ENCODE measurements around the gene TPI1.
A peak's percentile ranks its signal among the peaks of the same experiment; 100 is the strongest.
"Not testable (repeated sequence)": the region's sequence is repeated elsewhere in the genome, so short reads cannot be mapped to it uniquely, and the experiment has no call there.

Gene TPI1

DNA sequence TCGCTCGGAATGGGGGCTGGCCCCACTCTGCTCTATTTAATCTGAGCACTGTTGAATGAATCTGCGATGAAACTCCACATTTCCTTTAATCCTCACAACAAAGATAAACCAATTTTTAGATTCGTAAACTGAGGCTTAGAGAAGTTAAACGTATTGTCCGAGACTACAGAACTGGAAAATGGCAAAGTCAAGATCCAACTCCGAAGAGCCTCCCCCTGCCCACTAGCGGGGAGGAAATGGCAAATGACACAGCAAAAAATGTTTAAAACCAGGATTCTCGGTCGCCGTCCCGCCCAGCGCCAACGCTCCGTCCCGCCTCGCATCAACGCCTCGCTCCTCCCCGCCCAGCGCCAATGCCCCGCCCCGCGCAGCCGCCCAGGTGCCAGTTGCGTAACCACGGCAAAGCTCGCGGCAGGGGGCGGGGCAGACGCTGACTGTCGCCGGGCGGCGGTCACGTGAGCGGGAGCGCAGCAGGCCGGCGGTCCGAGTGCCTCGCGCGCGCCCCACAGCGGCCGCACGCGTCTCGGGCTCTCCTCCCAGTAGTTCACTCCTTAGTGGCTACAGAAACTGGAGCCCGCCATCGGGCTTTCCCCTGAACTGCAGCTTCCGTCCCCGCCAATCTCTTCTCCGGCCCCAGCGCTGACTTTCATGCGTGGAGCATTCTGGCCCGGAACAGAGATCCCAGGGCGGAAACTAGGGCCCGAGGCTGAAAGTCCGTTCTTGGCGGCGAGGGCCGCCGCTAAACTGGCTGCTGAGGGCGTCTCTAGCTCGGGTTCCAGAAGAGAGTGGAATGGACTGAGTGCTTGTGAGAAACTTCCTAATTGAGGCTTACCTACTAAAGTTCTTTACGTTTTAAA, 23.7 kb downstream of the TPI1 start:
- peak; percentile 96 to 98 (median 98) for DNase-seq
- no peaks in the 10 kb centered on the region for H3K9me3 ChIP-seq (ENCODE audit: control insufficient read depth, low read length)
- H3K4me3 ChIP-seq (ENCODE audit: insufficient read depth, low read depth, low read length, poor library complexity, severe bottlenecking): peak overlapping the region; percentile 67
- no peaks in the 10 kb centered on the region for H3K36me3 ChIP-seq (ENCODE audit: control insufficient read depth, insufficient read depth, low read length)
- no peaks in the 10 kb centered on the region for H3K27me3 ChIP-seq (replicated peaks; ENCODE audit: control insufficient read depth, insufficient read depth, low read length, poor library complexity, severe bottlenecking)
- H3K4me1 ChIP-seq (ENCODE audit: control insufficient read depth, insufficient read depth, low read length, poor library complexity, severe bottlenecking): peaks cover 6% of the 10 kb centered on the region
- peak overlapping the region; percentile 96 for H3K27ac ChIP-seq (ENCODE audit: insufficient read depth, low read length, poor library complexity, severe bottlenecking)

DNA sequence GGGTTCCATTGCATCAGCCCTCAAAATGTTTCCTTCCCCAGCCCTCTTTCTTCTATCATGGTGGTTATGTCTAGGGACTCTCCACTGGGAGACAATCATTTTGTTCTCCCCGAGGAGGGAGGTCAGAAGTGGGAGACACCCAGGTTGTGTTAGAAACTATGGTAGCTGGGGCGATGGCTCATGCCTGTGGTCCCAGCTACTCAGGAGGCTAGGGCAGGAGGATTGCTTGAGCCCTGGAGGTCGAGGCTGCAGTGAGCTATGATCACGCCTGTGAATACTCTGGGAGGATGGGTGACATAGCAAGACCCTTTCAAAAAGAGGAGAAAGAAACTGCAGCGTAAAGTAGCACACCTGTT, 24.3 kb downstream of the TPI1 start:
- Histone ChIP-seq H3K4me1 (ENCODE audit: control insufficient read depth, insufficient read depth, low read length, poor library complexity, severe bottlenecking) (peaks cover 6% of the 10 kb centered on the region), H3K27me3 (replicated peaks; ENCODE audit: control insufficient read depth, insufficient read depth, low read length, poor library complexity, severe bottlenecking) (no peaks in the 10 kb centered on the region), H3K4me3 (ENCODE audit: insufficient read depth, low read depth, low read length, poor library complexity, severe bottlenecking) (peak overlapping the region; percentile 67), H3K27ac (ENCODE audit: insufficient read depth, low read length, poor library complexity, severe bottlenecking) (peak overlapping the region; percentile 96), H3K36me3 (ENCODE audit: control insufficient read depth, insufficient read depth, low read length) (no peaks in the 10 kb centered on the region), H3K9me3 (ENCODE audit: control insufficient read depth, low read length) (no peaks in the 10 kb centered on the region)
- DNase-seq: no peak

DNA sequence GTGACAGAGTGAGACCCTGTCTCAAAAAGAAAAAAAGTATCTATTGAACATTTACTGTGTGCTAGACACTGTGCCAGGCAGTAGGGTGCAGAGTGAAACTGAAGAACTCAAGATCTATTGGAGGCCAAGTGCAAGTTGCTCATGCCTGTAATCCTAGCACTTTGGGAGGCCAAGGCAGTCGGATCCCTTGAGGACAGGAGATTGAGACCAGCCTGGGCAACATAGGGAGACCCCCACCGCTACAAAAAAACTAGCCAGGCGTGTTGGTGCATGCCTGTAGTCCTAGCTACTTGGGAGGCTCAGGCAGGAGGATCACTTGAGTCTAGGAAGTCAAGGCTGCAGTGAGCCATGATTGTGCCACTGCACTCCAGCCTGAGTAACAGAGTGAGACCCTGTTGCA, 25.4 kb downstream of the TPI1 start:
- H3K27me3 ChIP-seq (replicated peaks; ENCODE audit: control insufficient read depth, insufficient read depth, low read length, poor library complexity, severe bottlenecking); H3K4me3 ChIP-seq (ENCODE audit: insufficient read depth, low read depth, low read length, poor library complexity, severe bottlenecking); H3K9me3 ChIP-seq (ENCODE audit: control insufficient read depth, low read length); H3K27ac ChIP-seq (ENCODE audit: insufficient read depth, low read length, poor library complexity, severe bottlenecking); H3K4me1 ChIP-seq (ENCODE audit: control insufficient read depth, insufficient read depth, low read length, poor library complexity, severe bottlenecking); H3K36me3 ChIP-seq (ENCODE audit: control insufficient read depth, insufficient read depth, low read length); DNase-seq: not testable (repeated sequence)

DNA sequence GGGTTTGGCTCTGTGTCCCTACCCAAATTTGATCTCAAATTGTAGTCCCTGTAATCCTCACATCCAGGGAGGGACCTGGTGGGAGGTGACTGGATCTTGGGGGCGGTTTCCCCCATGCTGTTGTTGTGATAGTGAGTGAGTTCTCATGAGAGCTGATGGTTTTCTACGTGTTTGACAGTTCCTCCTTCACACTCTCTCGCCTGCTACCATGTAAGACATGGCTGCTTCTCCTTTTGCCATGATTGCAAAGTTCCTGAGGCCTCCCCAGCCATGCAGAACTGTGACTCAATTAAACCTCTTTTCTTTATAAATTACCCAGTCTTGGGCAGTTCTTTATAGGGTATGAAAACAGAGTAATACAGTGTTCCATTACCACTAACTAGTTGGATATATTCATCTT, 27.0 kb downstream of the TPI1 start:
- no peak overlapping the region for H3K4me3 ChIP-seq (ENCODE audit: insufficient read depth, low read depth, low read length, poor library complexity, severe bottlenecking)
- peaks cover 6% of the 10 kb centered on the region for H3K4me1 ChIP-seq (ENCODE audit: control insufficient read depth, insufficient read depth, low read length, poor library complexity, severe bottlenecking)
- H3K27me3 ChIP-seq (replicated peaks; ENCODE audit: control insufficient read depth, insufficient read depth, low read length, poor library complexity, severe bottlenecking): no peaks in the 10 kb centered on the region
- no peaks in the 10 kb centered on the region for H3K9me3 ChIP-seq (ENCODE audit: control insufficient read depth, low read length)
- H3K36me3 ChIP-seq (ENCODE audit: control insufficient read depth, insufficient read depth, low read length): no peaks in the 10 kb centered on the region
- DNase-seq: no peak
- no peak overlapping the region for H3K27ac ChIP-seq (ENCODE audit: insufficient read depth, low read length, poor library complexity, severe bottlenecking)

DNA sequence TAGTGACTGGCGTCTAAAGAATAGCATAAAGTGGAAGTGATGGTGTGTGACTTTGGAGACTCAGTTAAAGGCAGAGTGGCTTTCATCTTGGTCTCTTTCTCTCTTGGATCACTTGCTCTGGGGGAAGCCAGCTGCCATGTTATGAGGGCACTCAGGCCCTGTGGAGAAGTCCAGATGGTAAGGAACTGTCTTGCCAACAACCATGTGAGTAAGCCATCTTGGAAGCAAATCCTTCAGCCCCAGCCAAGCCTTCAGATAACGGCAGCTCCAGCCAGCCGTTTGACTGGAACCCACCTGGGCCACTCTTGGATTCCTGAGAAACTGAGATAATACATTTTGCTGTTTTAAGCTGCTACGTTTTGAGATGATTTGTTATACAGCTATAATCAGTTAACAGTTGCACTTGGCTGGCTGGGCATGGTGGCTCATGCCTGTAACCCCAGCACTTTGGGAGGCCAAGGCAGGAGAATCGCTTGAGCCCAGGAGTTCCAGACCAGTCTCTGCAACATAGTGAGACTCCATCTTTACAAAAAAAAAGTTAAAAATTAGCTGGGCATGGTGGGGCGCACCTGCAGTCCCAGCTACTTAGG, 29.6 kb downstream of the TPI1 start:
- DNase-seq: no peak
- Histone ChIP-seq H3K4me3 (ENCODE audit: insufficient read depth, low read depth, low read length, poor library complexity, severe bottlenecking) (no peak overlapping the region), H3K27ac (ENCODE audit: insufficient read depth, low read length, poor library complexity, severe bottlenecking) (no peak overlapping the region), H3K27me3 (replicated peaks; ENCODE audit: control insufficient read depth, insufficient read depth, low read length, poor library complexity, severe bottlenecking) (no peaks in the 10 kb centered on the region), H3K4me1 (ENCODE audit: control insufficient read depth, insufficient read depth, low read length, poor library complexity, severe bottlenecking) (no peaks in the 10 kb centered on the region), H3K36me3 (ENCODE audit: control insufficient read depth, insufficient read depth, low read length) (no peaks in the 10 kb centered on the region), H3K9me3 (ENCODE audit: control insufficient read depth, low read length) (no peaks in the 10 kb centered on the region)

DNA sequence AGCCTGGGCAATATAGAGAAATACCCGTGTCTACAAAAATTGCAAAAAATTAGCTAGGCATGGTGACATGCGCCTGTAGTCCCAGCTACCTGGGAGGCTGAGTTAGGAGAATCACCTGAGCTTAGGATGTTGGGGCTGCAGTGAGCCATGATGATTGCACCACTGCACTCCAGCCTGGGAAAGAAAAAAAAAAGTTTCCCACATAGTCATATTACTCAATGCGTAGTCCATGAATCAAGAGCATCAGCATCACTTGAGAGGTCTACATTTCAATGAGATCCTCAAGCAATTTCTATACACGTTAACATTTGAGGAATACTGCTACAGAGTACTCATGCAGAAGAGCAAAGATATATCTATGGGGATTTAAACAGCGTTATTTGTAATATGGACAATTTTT, 32.1 kb downstream of the TPI1 start:
- DNase-seq: no peak
- H3K36me3 ChIP-seq (ENCODE audit: control insufficient read depth, insufficient read depth, low read length): no peaks in the 10 kb centered on the region
- H3K27ac ChIP-seq (ENCODE audit: insufficient read depth, low read length, poor library complexity, severe bottlenecking): no peak overlapping the region
- peaks cover 2% of the 10 kb centered on the region for H3K4me1 ChIP-seq (ENCODE audit: control insufficient read depth, insufficient read depth, low read length, poor library complexity, severe bottlenecking)
- H3K4me3 ChIP-seq (ENCODE audit: insufficient read depth, low read depth, low read length, poor library complexity, severe bottlenecking): no peak overlapping the region
- H3K27me3 ChIP-seq (replicated peaks; ENCODE audit: control insufficient read depth, insufficient read depth, low read length, poor library complexity, severe bottlenecking): no peaks in the 10 kb centered on the region
- no peaks in the 10 kb centered on the region for H3K9me3 ChIP-seq (ENCODE audit: control insufficient read depth, low read length)

DNA sequence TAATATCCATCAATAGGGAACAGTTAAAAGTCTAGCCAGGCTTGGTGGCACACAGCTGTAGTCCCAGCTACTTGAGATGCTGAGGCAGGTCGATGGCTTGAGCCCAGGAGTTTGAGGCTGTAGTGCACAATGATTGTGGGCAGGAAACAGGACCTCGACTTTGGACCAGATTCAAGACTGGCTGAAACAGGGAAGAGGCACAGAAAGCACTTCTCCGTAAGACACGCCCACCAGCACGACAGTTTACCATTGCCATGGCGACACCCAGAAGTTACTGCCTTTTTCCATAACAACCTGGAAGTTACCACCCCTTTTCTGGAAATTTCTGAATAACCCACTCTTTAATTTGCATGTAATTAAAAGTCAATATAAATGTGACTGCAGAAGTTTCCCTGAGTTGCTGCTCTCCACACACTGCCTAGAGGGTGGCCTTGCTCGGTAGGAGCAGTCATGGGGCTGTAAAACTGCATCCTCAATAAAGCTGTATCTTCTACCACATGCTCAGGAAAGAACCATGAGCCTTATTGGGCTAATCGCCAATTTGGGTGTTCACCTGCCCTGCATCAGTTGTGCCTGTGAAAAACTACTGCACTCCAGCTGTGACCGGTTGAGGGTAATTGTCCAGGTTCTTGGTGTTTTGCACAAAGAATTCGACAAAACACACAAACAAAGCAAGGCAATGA, 32.6 kb downstream of the TPI1 start:
- Histone ChIP-seq H3K27me3 (replicated peaks; ENCODE audit: control insufficient read depth, insufficient read depth, low read length, poor library complexity, severe bottlenecking) (no peaks in the 10 kb centered on the region), H3K4me3 (ENCODE audit: insufficient read depth, low read depth, low read length, poor library complexity, severe bottlenecking) (no peak overlapping the region), H3K36me3 (ENCODE audit: control insufficient read depth, insufficient read depth, low read length) (no peaks in the 10 kb centered on the region), H3K9me3 (ENCODE audit: control insufficient read depth, low read length) (no peaks in the 10 kb centered on the region), H3K4me1 (ENCODE audit: control insufficient read depth, insufficient read depth, low read length, poor library complexity, severe bottlenecking) (peaks cover 4% of the 10 kb centered on the region), H3K27ac (ENCODE audit: insufficient read depth, low read length, poor library complexity, severe bottlenecking) (no peak overlapping the region)
- no peak for DNase-seq

DNA sequence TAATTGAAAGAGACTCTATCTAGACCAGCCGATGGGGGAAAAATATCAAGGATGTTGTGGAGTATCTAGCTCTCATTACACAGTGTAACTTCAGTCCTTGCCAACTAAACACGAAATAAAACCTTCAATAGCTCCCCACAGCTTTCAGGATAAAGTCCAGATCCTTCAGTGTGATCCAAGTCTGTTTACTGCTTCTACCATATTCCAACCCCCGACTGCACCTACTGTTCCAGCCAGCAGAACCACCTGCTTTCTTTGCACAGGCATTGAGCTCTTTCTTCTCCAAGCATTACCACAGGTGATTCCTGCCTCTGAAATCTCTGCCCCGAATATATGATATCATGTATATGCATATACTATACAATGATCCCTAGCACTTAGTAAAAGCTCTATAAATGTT, 35.1 kb downstream of the TPI1 start:
- Histone ChIP-seq H3K4me1 (ENCODE audit: control insufficient read depth, insufficient read depth, low read length, poor library complexity, severe bottlenecking) (peaks cover 7% of the 10 kb centered on the region), H3K27ac (ENCODE audit: insufficient read depth, low read length, poor library complexity, severe bottlenecking) (no peak overlapping the region), H3K36me3 (ENCODE audit: control insufficient read depth, insufficient read depth, low read length) (no peaks in the 10 kb centered on the region), H3K9me3 (ENCODE audit: control insufficient read depth, low read length) (no peaks in the 10 kb centered on the region), H3K27me3 (replicated peaks; ENCODE audit: control insufficient read depth, insufficient read depth, low read length, poor library complexity, severe bottlenecking) (no peaks in the 10 kb centered on the region), H3K4me3 (ENCODE audit: insufficient read depth, low read depth, low read length, poor library complexity, severe bottlenecking) (no peak overlapping the region)
- DNase-seq: no peak

DNA sequence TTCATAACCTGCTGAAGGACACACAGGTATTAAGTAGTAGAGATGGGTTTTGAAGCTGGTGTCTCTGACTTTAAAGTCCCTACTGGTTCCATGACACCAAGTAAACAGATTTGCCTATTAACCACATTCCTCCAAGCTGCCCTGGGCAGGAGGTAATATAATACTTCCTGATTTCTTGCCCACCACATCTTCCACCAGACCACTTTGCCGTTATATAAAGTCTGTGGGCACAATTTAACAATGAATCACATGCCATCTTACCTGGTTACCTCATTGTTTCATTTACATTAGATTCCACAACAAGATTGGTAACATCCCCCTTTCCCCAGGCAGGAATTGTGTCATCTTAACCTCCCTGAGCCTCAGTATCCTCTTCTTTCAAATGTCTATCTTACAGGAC, 36.4 kb downstream of the TPI1 start:
- no peaks in the 10 kb centered on the region for H3K9me3 ChIP-seq (ENCODE audit: control insufficient read depth, low read length)
- H3K4me3 ChIP-seq (ENCODE audit: insufficient read depth, low read depth, low read length, poor library complexity, severe bottlenecking): no peak overlapping the region
- H3K27ac ChIP-seq (ENCODE audit: insufficient read depth, low read length, poor library complexity, severe bottlenecking): no peak overlapping the region
- DNase-seq: no peak
- H3K4me1 ChIP-seq (ENCODE audit: control insufficient read depth, insufficient read depth, low read length, poor library complexity, severe bottlenecking): peaks cover 7% of the 10 kb centered on the region
- H3K27me3 ChIP-seq (replicated peaks; ENCODE audit: control insufficient read depth, insufficient read depth, low read length, poor library complexity, severe bottlenecking): no peaks in the 10 kb centered on the region
- no peaks in the 10 kb centered on the region for H3K36me3 ChIP-seq (ENCODE audit: control insufficient read depth, insufficient read depth, low read length)
